Measurements from ENCODE around the gene CYP3A5. TPM values are rescaled to one million over a fixed set of nuclear protein-coding genes. Genes with fewer than 3 reads are reported as not detected.
"Not testable (repeated sequence)": the region's sequence is repeated elsewhere in the genome, so short reads cannot be mapped to it uniquely, and the experiment has no call there.

The CYP3A5 gene
- total RNA-seq, 1 donor from 2014 or later: 0.69 TPM

- Mint-ChIP-seq H3K4me3 (ENCODE audit: unreplicated experiment) (no peak overlapping the region), H3K9me3 (ENCODE audit: unreplicated experiment) (no peaks in the 10 kb centered on the region), H3K27ac (ENCODE audit: unreplicated experiment) (no peak overlapping the region), H3K4me1 (ENCODE audit: unreplicated experiment) (no peaks in the 10 kb centered on the region), H3K36me3 (ENCODE audit: low read depth, unreplicated experiment) (peaks cover 39% of the 10 kb centered on the region), H3K27me3 (ENCODE audit: unreplicated experiment) (no peaks in the 10 kb centered on the region)
- no peak for TF ChIP-seq CTCF (IDR thresholded peaks at IDR 0.05; ENCODE audit: unreplicated experiment)
- no peak for DNase-seq (ENCODE audit: low spot score)
Measured at GRCh38 chr7:99642027-99642426, 37.8 kb downstream of the CYP3A5 start.

GRCh38 chr7:99639267-99639666 is 40.5 kb downstream of the CYP3A5 start:
- H3K4me1 Mint-ChIP-seq (ENCODE audit: unreplicated experiment): no peaks in the 10 kb centered on the region
- no peak overlapping the region for H3K4me3 Mint-ChIP-seq (ENCODE audit: unreplicated experiment)
- H3K27me3 Mint-ChIP-seq (ENCODE audit: unreplicated experiment): no peaks in the 10 kb centered on the region
- H3K9me3 Mint-ChIP-seq (ENCODE audit: unreplicated experiment): no peaks in the 10 kb centered on the region
- H3K36me3 Mint-ChIP-seq (ENCODE audit: low read depth, unreplicated experiment): peaks cover 19% of the 10 kb centered on the region
- TF ChIP-seq CTCF (IDR thresholded peaks at IDR 0.05; ENCODE audit: unreplicated experiment): no peak
- H3K27ac Mint-ChIP-seq (ENCODE audit: unreplicated experiment): no peak overlapping the region
- DNase-seq (ENCODE audit: low spot score): no peak

- H3K9me3 Mint-ChIP-seq (ENCODE audit: unreplicated experiment): no peaks in the 10 kb centered on the region
- H3K36me3 Mint-ChIP-seq (ENCODE audit: low read depth, unreplicated experiment): peaks cover 16% of the 10 kb centered on the region
- H3K27ac Mint-ChIP-seq (ENCODE audit: unreplicated experiment): no peak overlapping the region
- TF ChIP-seq CTCF (IDR thresholded peaks at IDR 0.05; ENCODE audit: unreplicated experiment): no peak
- DNase-seq (ENCODE audit: low spot score): no peak
- no peaks in the 10 kb centered on the region for H3K4me1 Mint-ChIP-seq (ENCODE audit: unreplicated experiment)
- H3K4me3 Mint-ChIP-seq (ENCODE audit: unreplicated experiment): no peak overlapping the region
- no peaks in the 10 kb centered on the region for H3K27me3 Mint-ChIP-seq (ENCODE audit: unreplicated experiment)
Measured at GRCh38 chr7:99638731-99639130, 41.1 kb downstream of the CYP3A5 start.

GRCh38 chr7:99637414-99637813 is 42.4 kb downstream of the CYP3A5 start:
- not testable (repeated sequence) for H3K27ac Mint-ChIP-seq (ENCODE audit: unreplicated experiment); H3K27me3 Mint-ChIP-seq (ENCODE audit: unreplicated experiment); H3K4me1 Mint-ChIP-seq (ENCODE audit: unreplicated experiment); H3K4me3 Mint-ChIP-seq (ENCODE audit: unreplicated experiment); H3K9me3 Mint-ChIP-seq (ENCODE audit: unreplicated experiment); DNase-seq (ENCODE audit: low spot score); H3K36me3 Mint-ChIP-seq (ENCODE audit: low read depth, unreplicated experiment)

GRCh38 chr7:99631295-99632109 is 48.3 kb downstream of the CYP3A5 start:
- Mint-ChIP-seq H3K9me3 (ENCODE audit: unreplicated experiment) (no peaks in the 10 kb centered on the region), H3K27ac (ENCODE audit: unreplicated experiment) (peak overlapping the region; percentile 24), H3K4me3 (ENCODE audit: unreplicated experiment) (no peak overlapping the region), H3K4me1 (ENCODE audit: unreplicated experiment) (peaks cover 2% of the 10 kb centered on the region), H3K36me3 (ENCODE audit: low read depth, unreplicated experiment) (peaks cover 34% of the 10 kb centered on the region), H3K27me3 (ENCODE audit: unreplicated experiment) (peaks cover 7% of the 10 kb centered on the region)
- TF ChIP-seq CTCF (IDR thresholded peaks at IDR 0.05; ENCODE audit: unreplicated experiment): no peak
- DNase-seq (ENCODE audit: low spot score): no peak
